ENCODE measurements around the gene MIX23.

The MIX23 gene

GRCh38 chr3:122382888-122383666 is at the start of gene MIX23:
MIX23 (minus strand) TSS chr3:122383231; CDS start chr3:122383224, 7 bp downstream.
- peak; percentile 76 to 83 for DNase-seq (ENCODE audit: low read depth in 2 of 2)

GRCh38 chr3:122430371-122430770 is 47.3 kb upstream of the MIX23 start:
- no peak for DNase-seq (ENCODE audit: low read depth in 2 of 2)

- no peak for DNase-seq (ENCODE audit: low read depth in 2 of 2)
Measured at GRCh38 chr3:122427857-122428471, 44.9 kb upstream of the MIX23 start.

- DNase-seq (ENCODE audit: low read depth in 2 of 2) = no peak
Measured at GRCh38 chr3:122421836-122422235, 38.8 kb upstream of the MIX23 start.

GRCh38 chr3:122421101-122421500 is 38.1 kb upstream of the MIX23 start:
- no peak for DNase-seq (ENCODE audit: low read depth in 2 of 2)

- no peak for DNase-seq (ENCODE audit: low read depth in 2 of 2)
Measured at GRCh38 chr3:122416966-122417365, 33.9 kb upstream of the MIX23 start.

GRCh38 chr3:122415762-122416654 is 33.0 kb upstream of the MIX23 start, which contains the start of gene WDR5B:
WDR5B (minus strand) TSS chr3:122416062; CDS start chr3:122415528, 534 bp downstream.
- DNase-seq (ENCODE audit: low read depth in 2 of 2) = peak; percentile 96

- peak; percentile 15 to 37 for DNase-seq (ENCODE audit: low read depth in 2 of 2)
Measured at GRCh38 chr3:122415104-122415744, 32.2 kb upstream of the MIX23 start.

GRCh38 chr3:122414391-122414790 is 31.4 kb upstream of the MIX23 start:
- DNase-seq (ENCODE audit: low read depth in 2 of 2) = no peak

GRCh38 chr3:122410639-122411038 is 27.6 kb upstream of the MIX23 start:
- no peak for DNase-seq (ENCODE audit: low read depth in 2 of 2)

- DNase-seq (ENCODE audit: low read depth in 2 of 2) = no peak
Measured at GRCh38 chr3:122410111-122410510, 27.1 kb upstream of the MIX23 start.

GRCh38 chr3:122409446-122409845 is 26.4 kb upstream of the MIX23 start:
- DNase-seq (ENCODE audit: low read depth in 2 of 2) = no peak

GRCh38 chr3:122407946-122408345 is 24.9 kb upstream of the MIX23 start:
- DNase-seq (ENCODE audit: low read depth in 2 of 2) = no peak

GRCh38 chr3:122406198-122406597 is 23.2 kb upstream of the MIX23 start:
- DNase-seq (ENCODE audit: low read depth in 2 of 2) = no peak

- DNase-seq (ENCODE audit: low read depth in 2 of 2) = no peak
Measured at GRCh38 chr3:122405015-122405414, 22.0 kb upstream of the MIX23 start.

- DNase-seq (ENCODE audit: low read depth in 2 of 2) = no peak
Measured at GRCh38 chr3:122403489-122403888, 20.5 kb upstream of the MIX23 start.

- DNase-seq (ENCODE audit: low read depth in 2 of 2) = no peak
Measured at GRCh38 chr3:122398920-122399319, 15.9 kb upstream of the MIX23 start.

- DNase-seq (ENCODE audit: low read depth in 2 of 2) = no peak
Measured at GRCh38 chr3:122397201-122397600, 14.2 kb upstream of the MIX23 start.

GRCh38 chr3:122396511-122396910 is 13.5 kb upstream of the MIX23 start:
- DNase-seq (ENCODE audit: low read depth in 2 of 2) = no peak

GRCh38 chr3:122395582-122395981 is 12.6 kb upstream of the MIX23 start:
- no peak for DNase-seq (ENCODE audit: low read depth in 2 of 2)

GRCh38 chr3:122394173-122394572 is 11.1 kb upstream of the MIX23 start:
- no peak for DNase-seq (ENCODE audit: low read depth in 2 of 2)
